ENCODE measurements around the gene KLHL35.

The KLHL35 gene

DNA sequence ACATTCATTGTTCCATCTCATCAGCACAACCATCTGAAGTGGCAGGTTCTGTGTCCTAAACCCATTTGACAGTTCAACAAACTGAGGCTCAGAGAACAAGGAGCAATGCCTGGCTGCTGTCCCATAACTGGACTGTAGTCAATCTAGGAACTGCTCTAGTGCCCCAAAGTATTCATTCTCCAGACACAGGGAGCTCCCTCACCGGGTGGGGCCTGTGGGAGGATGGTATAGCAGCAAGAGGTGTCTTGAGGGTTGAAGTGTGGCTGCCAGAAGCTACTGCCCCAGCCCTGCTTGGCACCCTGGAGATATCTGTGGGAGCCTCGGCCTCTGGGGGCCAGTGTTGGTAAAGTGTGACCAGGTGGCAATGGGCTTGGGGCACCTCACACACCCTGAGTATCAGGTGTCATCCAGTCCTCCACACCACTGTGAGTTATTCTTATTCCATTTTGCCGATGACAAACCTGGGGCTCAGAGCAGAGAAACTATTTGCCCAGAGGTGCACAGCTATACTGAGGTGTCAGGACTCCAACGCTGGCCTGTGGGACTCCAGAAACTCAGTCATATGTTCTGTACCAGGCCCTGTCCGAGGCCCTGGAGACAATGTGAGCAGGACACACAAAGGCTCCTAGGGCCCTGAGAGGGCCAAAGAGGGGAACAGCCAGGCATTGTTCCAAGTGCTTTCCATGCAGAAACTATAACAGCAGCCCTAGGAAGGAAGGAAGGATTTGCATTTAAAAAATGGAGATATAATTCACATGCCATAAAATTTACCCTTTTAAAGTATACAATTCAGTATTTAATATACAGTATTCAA is 46.0 kb upstream of the KLHL35 start:
- no peak overlapping the region for H3K4me3 ChIP-seq (ENCODE audit: control insufficient read depth in 1 of 7, extremely low read depth in 1 of 7, insufficient read depth in 4 of 7, low read depth in 2 of 7, low read length in 6 of 7)
- no peaks in the 10 kb centered on the region for H3K27me3 ChIP-seq (replicated peaks in 2 of 5; ENCODE audit: control insufficient read depth in 4 of 5, insufficient read depth in 5 of 5, low read length in 4 of 5)
- peaks cover 0 to 37% (median 19%) of the 10 kb centered on the region in 4 experiments for H3K4me1 ChIP-seq (ENCODE audit: control extremely low read depth in 1 of 4, control insufficient read depth in 4 of 4, insufficient read depth in 4 of 4, low read length in 3 of 4)
- WGBS (ENCODE audit: insufficient coverage), result 96% methylated on average over 3 of the region's 5 CpGs
- POLR2A ChIA-PET, result no interaction called here
- no peak for DNase-seq
- no peaks in the 10 kb centered on the region for H3K9me3 ChIP-seq (ENCODE audit: control extremely low read depth in 1 of 5, control insufficient read depth in 4 of 5, insufficient read depth in 2 of 5, low read depth in 1 of 5, low read length in 4 of 5)
- CTCF ChIA-PET, result interaction anchor here (1.1 to 1.4 kb wide), 3 partner anchors 22 to 50 kb away, joined by 3 to 4 read pairs (median 3); no protein-coding TSS in a partner anchor
- peaks cover 0 to 3% (median 0%) of the 10 kb centered on the region in 4 experiments for H3K36me3 ChIP-seq (ENCODE audit: control insufficient read depth in 4 of 4, insufficient read depth in 4 of 4, low read length in 3 of 4)
- H3K27ac ChIP-seq (ENCODE audit: insufficient read depth in 1 of 2, low read depth in 1 of 2, low read length in 2 of 2, poor library complexity in 1 of 2, severe bottlenecking in 2 of 2), result no peak overlapping the region

DNA sequence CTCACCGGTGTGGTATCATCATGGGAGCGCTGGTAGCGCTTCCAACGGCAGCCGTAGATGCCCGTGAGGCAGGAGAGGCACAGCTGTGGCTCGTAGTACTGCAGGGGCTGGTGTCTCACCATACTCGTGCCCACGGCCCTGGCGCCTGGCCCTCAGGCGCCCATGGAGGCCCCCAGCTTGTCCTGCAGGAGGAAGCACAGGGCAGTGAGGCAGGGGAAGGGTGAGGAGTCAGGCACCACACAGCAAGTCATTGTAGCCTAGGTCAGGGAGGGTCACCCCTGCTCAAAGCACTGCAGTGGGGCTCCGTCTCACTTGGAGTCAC is 44.6 kb upstream of the KLHL35 start:
- POLR2A ChIA-PET, result no interaction called here
- CTCF ChIA-PET, result interaction anchor here (0.9 to 2.3 kb wide), 7 partner anchors 11 to 56 kb away, joined by 3 to 7 read pairs (median 3); partner anchors contain the start of gene GDPD5
- no peak overlapping the region for H3K27ac ChIP-seq (ENCODE audit: insufficient read depth in 1 of 2, low read depth in 1 of 2, low read length in 2 of 2, poor library complexity in 1 of 2, severe bottlenecking in 2 of 2)
- no peaks in the 10 kb centered on the region for H3K27me3 ChIP-seq (replicated peaks in 2 of 5; ENCODE audit: control insufficient read depth in 4 of 5, insufficient read depth in 5 of 5, low read length in 4 of 5)
- WGBS (ENCODE audit: insufficient coverage), result 82% methylated on average over 12 of the region's 12 CpGs
- DNase-seq, result peak in 2 of 3 donors; percentile 53 to 70
- no peaks in the 10 kb centered on the region for H3K9me3 ChIP-seq (ENCODE audit: control extremely low read depth in 1 of 5, control insufficient read depth in 4 of 5, insufficient read depth in 2 of 5, low read depth in 1 of 5, low read length in 4 of 5)
- H3K36me3 ChIP-seq (ENCODE audit: control insufficient read depth in 4 of 4, insufficient read depth in 4 of 4, low read length in 3 of 4), result peaks cover 0 to 3% (median 0%) of the 10 kb centered on the region in 4 experiments
- peaks cover 0 to 39% (median 19%) of the 10 kb centered on the region in 4 experiments for H3K4me1 ChIP-seq (ENCODE audit: control extremely low read depth in 1 of 4, control insufficient read depth in 4 of 4, insufficient read depth in 4 of 4, low read length in 3 of 4)
- H3K4me3 ChIP-seq (ENCODE audit: control insufficient read depth in 1 of 7, extremely low read depth in 1 of 7, insufficient read depth in 4 of 7, low read depth in 2 of 7, low read length in 6 of 7), result no peak overlapping the region

DNA sequence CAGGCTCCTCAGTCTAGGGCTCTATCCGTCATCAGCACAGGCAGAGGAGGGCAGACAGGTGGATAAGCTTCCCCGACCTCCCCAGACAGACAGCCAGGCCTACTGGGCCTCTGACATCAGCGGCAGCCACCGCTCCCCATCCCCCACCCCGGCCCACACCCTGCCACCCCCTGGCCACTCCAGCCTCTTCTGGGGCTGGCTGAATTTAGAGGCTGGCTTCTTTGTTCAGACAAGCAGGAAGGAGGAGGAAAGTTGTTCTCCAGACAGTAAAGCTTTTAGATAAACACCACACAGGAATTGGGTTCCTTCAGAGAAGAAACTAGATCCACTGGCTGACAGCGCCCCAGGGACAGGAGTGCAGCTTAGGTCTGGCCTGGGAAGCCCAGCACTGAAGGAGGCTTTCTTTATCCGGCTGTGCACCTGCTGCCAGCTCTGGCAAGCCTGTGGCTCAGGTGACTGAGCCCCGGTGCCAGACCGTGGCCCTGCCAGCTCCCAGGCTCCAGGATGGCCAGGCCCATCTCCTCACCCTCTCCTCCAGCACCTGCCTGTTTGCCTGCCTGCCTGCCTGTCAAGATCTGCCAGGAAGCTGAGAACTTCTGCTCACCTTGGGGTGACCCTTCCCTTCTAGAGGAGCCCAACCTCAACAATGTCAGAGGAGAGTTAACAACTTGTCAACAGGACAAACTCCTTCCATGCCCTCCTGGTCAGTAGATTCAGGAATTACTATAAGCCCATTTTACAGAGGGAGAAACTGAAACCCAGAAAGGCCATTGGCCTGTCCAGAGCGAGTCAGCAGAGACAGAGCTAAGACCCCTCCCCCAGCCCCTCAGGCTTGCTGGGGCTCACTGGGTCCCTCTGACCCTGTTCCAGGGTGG is 44.0 kb upstream of the KLHL35 start:
- H3K4me3 ChIP-seq (ENCODE audit: control insufficient read depth in 1 of 7, extremely low read depth in 1 of 7, insufficient read depth in 4 of 7, low read depth in 2 of 7, low read length in 6 of 7), result no peak overlapping the region
- 100% methylated on average over 5 of the region's 10 CpGs for WGBS (ENCODE audit: insufficient coverage)

DNA sequence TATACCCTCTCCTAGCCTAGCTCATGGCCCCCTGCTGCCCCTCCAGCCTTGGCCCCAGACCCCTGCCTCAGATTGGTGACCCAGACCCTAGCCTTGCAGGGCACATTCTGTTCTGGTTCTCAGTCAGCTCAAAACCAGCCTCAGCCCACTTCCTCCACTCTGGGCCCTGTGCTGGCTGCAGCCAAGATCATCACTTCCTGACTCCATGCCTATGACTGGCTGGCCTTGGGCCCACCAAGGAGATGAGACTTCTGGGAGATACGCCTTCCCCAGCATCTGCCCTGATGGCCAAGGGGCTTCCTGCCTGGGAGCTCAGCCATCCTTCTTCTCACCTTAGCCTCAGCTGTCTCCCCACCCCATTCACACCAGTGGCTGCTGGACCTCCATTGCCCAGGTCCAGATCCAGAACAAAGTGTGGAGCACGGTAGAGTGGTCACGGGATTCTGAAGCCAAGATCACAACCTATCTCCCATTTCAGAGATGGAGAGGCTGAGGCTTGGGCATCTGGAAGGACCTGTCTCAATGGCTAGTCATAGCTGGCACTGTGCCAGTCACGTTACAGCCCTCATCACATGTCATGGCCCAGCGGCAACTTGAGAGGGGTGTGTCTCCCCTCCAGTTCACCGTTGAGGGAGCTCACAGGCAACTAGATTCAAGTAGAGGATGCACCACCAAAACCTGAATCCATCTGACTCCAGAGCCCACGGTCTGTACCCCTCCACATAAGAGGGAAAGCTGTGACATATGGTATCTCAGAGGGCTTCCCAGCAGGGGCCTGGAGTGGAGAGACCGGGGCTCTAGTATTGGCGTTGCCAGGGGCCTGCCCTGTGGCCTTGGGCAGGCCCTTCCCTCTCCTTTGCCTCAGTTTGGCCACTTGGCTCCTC is 43.0 kb upstream of the KLHL35 start:
- DNase-seq, result peak in 2 of 3 donors; percentile 46 to 64
- ChIA-PET POLR2A (interaction anchor here (1.0 kb wide), 1 partner anchor 50 kb away, joined by 3 read pairs; the partner anchor contains the start of gene GDPD5), CTCF (interaction anchor here (2.0 to 2.3 kb wide), 2 partner anchors 31 to 55 kb away, joined by 7 read pairs; no protein-coding TSS in a partner anchor)
- WGBS (ENCODE audit: insufficient coverage), result 95% methylated on average over 7 of the region's 9 CpGs
- H3K4me1 ChIP-seq (ENCODE audit: control extremely low read depth in 1 of 4, control insufficient read depth in 4 of 4, insufficient read depth in 4 of 4, low read length in 3 of 4), result peaks cover 0 to 34% (median 19%) of the 10 kb centered on the region in 4 experiments
- H3K27me3 ChIP-seq (replicated peaks in 2 of 5; ENCODE audit: control insufficient read depth in 4 of 5, insufficient read depth in 5 of 5, low read length in 4 of 5), result no peaks in the 10 kb centered on the region
- H3K4me3 ChIP-seq (ENCODE audit: control insufficient read depth in 1 of 7, extremely low read depth in 1 of 7, insufficient read depth in 4 of 7, low read depth in 2 of 7, low read length in 6 of 7), result peak overlapping the region in 3 of 7 experiments; percentile 4 to 14 (median 12)
- H3K9me3 ChIP-seq (ENCODE audit: control extremely low read depth in 1 of 5, control insufficient read depth in 4 of 5, insufficient read depth in 2 of 5, low read depth in 1 of 5, low read length in 4 of 5), result no peaks in the 10 kb centered on the region
- H3K27ac ChIP-seq (ENCODE audit: insufficient read depth in 1 of 2, low read depth in 1 of 2, low read length in 2 of 2, poor library complexity in 1 of 2, severe bottlenecking in 2 of 2), result no peak overlapping the region
- peaks cover 0 to 3% (median 0%) of the 10 kb centered on the region in 4 experiments for H3K36me3 ChIP-seq (ENCODE audit: control insufficient read depth in 4 of 4, insufficient read depth in 4 of 4, low read length in 3 of 4)

More for the DNA sequence above, 44.0 kb upstream of the KLHL35 start:
- ChIA-PET CTCF (interaction anchor here (0.9 to 2.3 kb wide), 5 partner anchors 11 to 57 kb away, joined by 3 to 7 read pairs (median 3); partner anchors contain the start of gene GDPD5), POLR2A (no interaction called here)
- Histone ChIP-seq H3K27me3 (replicated peaks in 2 of 5; ENCODE audit: control insufficient read depth in 4 of 5, insufficient read depth in 5 of 5, low read length in 4 of 5) (no peaks in the 10 kb centered on the region), H3K9me3 (ENCODE audit: control extremely low read depth in 1 of 5, control insufficient read depth in 4 of 5, insufficient read depth in 2 of 5, low read depth in 1 of 5, low read length in 4 of 5) (no peaks in the 10 kb centered on the region), H3K36me3 (ENCODE audit: control insufficient read depth in 4 of 4, insufficient read depth in 4 of 4, low read length in 3 of 4) (peaks cover 0 to 3% (median 0%) of the 10 kb centered on the region in 4 experiments), H3K4me1 (ENCODE audit: control extremely low read depth in 1 of 4, control insufficient read depth in 4 of 4, insufficient read depth in 4 of 4, low read length in 3 of 4) (peaks cover 0 to 38% (median 19%) of the 10 kb centered on the region in 4 experiments), H3K27ac (ENCODE audit: insufficient read depth in 1 of 2, low read depth in 1 of 2, low read length in 2 of 2, poor library complexity in 1 of 2, severe bottlenecking in 2 of 2) (no peak overlapping the region)
- no peak for DNase-seq

DNA sequence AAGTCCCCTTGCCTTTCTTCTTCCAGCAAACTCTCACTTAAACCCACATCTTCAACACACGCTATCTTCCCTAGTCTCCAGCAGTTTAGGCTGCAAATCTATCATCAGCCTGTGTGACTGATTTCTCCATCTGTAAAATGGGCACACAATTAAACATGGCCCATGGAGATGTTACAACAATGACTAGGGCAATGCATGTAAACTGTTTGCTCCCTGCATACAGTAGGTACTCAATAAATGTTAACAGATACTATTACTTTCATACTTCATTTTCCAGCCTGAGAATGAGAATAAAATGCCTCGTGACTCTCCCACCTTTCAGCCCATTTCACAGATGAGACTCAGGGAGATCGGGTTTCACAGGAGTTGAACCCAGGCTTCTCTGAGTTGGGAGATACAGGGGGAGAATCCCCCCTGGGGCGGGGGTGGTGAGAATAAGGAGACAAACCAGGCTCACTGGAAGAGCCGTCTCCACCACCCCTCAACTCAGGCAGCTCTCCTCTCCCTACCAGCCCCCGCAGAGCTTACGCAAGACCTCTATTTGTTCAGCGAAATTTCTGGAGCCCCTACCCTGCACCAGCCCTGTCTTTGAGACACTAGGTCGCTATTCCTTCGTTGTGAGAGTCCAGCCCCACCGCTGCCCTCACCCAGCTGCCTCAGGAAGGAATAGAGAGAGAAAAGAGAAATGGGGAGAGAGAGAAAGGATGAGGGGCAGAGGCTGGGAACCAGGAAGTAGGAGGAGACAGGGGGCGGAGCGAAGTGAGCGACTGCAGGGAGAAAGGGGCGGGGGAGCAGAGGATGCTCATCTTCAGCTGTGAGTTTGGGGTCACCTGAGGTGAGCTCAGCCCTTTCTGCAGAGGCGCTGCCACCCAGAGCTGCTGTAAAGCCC is 42.1 kb upstream of the KLHL35 start:
- POLR2A ChIA-PET, result interaction anchor here (1.0 kb wide), 1 partner anchor 51 kb away, joined by 3 read pairs; the partner anchor contains the start of gene GDPD5
- no peaks in the 10 kb centered on the region for H3K27me3 ChIP-seq (replicated peaks in 2 of 5; ENCODE audit: control insufficient read depth in 4 of 5, insufficient read depth in 5 of 5, low read length in 4 of 5)
- peak overlapping the region in 1 of 2 experiments; percentile 30 for H3K27ac ChIP-seq (ENCODE audit: insufficient read depth in 1 of 2, low read depth in 1 of 2, low read length in 2 of 2, poor library complexity in 1 of 2, severe bottlenecking in 2 of 2)
- CTCF ChIA-PET, result interaction anchor here (2.0 to 2.3 kb wide), 2 partner anchors 30 to 55 kb away, joined by 7 read pairs; no protein-coding TSS in a partner anchor
- peaks cover 0 to 34% (median 19%) of the 10 kb centered on the region in 4 experiments for H3K4me1 ChIP-seq (ENCODE audit: control extremely low read depth in 1 of 4, control insufficient read depth in 4 of 4, insufficient read depth in 4 of 4, low read length in 3 of 4)
- H3K36me3 ChIP-seq (ENCODE audit: control insufficient read depth in 4 of 4, insufficient read depth in 4 of 4, low read length in 3 of 4), result peaks cover 0 to 3% (median 0%) of the 10 kb centered on the region in 4 experiments
- whole genome bisulfite sequencing (ENCODE audit: insufficient coverage), result 40% methylated on average over 7 of the region's 16 CpGs
- peak; percentile 34 to 73 (median 66) for DNase-seq
- peak overlapping the region in 3 of 7 experiments; percentile 4 to 14 (median 12) for H3K4me3 ChIP-seq (ENCODE audit: control insufficient read depth in 1 of 7, extremely low read depth in 1 of 7, insufficient read depth in 4 of 7, low read depth in 2 of 7, low read length in 6 of 7)
- no peaks in the 10 kb centered on the region for H3K9me3 ChIP-seq (ENCODE audit: control extremely low read depth in 1 of 5, control insufficient read depth in 4 of 5, insufficient read depth in 2 of 5, low read depth in 1 of 5, low read length in 4 of 5)

All from common myeloid progenitor, CD34-positive (primary cell).